HG03108 (cell line): Measurements from ENCODE around the gene PHKA1.
"Not testable (repeated sequence)": the region's sequence is repeated elsewhere in the genome, so short reads cannot be mapped to it uniquely, and the experiment has no call there.

Source experiments
- ATAC-seq: cut with Tn5 transposase; IDR thresholded peaks from one replicate; pipeline ENCODE4 v1.9.1; 2021; ENCODE audit warnings: moderate library complexity; ENCODE audit not compliant: unreplicated experiment

The PHKA1 gene

DNA sequence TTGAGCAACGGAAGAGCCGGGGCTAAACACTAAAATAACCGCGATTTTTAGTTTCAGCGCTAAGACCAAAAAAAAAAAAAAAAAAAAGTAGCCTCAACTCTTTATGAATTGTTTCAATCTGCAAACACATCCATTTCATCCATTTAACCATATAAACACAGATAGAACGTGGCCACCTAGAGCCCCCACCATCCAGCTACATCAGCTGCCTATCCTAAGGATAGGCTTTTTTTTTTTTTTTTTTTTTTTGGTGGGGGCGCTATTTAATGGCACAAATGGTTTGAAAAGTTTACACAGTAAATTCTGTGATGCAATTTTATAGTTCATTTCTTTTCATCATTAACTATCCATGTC is 141.0 kb downstream of the PHKA1 start:
- ATAC-seq: peak; percentile 18

DNA sequence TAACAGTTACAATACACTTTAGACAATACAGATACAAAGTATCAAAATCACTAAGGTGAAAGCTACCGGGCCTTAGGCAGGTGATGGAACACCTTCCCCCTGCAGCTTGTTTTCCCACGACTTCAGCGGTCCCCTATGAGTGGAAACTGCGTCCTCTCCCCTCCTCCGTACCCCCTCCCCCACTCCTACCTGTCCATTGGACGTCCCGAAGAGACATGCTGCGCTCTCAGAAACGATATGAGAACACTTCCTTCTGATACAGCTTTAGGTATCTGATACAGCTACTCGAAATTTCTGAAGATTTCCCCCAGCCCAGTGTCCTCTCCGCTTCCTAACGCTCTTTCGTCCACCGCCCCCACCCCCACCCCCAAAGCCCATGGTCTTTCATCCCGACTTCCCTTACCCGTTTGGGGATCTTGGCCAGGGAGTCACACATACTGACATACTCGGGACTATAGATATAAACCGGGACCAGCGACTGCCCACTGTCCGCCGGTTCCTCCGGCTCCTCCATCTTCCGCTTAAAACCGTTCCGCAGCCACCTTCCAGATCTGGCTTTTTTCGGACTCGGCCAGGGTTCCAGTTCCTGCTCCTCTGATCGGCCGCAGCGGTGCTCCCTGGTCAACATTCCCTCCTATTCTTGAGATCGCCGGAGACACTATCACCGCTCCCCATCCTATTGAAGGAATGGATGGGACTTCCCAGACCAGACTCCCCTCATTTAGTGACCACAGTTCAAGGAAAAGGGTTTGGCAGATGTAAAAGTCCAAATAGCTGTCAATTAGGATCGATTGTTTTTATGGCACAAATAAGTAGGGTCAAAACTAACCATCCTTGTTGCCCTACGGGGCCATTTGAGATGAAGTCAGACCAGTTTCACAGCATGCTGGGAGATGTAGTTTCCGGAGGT is 141.6 kb downstream of the PHKA1 start, which contains the start of gene HDAC8:
TSS of gene HDAC8 (minus strand) at position 596 of the 910 bp plus-strand sequence. CDS start at position 514, 82 bp downstream.
- ATAC-seq: peak; percentile 94

GRCh38 chrX:72569786-72570185 is 144.3 kb downstream of the PHKA1 start:
- ATAC-seq: no peak

DNA sequence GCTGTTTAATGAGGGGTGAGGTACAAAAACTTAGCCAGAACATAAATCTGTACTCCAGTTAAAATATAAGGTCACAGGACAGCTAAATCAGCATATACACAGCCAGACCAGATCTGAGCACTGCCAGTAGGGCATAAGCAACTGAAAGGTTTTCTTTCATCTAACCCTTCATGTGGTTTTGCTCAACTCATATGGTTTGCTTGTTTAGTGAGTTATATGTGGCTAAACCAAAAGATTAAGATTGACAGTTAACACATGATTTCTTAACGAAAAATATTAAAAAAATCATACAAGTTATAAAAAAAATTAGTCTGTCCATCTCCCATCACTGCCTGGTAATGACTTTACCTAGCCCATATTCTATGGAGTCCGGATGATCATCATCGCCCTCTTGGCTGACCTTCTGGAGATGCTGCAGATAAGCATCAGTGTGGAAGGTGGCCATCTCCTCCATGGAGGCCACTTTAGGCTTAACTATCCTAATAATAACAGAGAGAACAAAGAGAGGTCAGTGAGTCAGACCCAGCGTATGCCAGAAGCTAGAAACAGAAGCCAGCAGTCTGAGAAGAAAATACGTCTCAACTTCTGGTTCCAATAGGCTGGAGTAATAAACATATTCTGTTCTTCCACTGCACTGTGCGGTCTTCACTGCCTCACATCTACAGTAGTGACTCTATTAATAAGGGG is 145.6 kb downstream of the PHKA1 start:
- ATAC-seq: no peak

- no peak for ATAC-seq
Measured at GRCh38 chrX:72566448-72566847, 147.7 kb downstream of the PHKA1 start.

- ATAC-seq: not testable (repeated sequence)
Measured at GRCh38 chrX:72559655-72560054, 154.5 kb downstream of the PHKA1 start.

- no peak for ATAC-seq
Measured at GRCh38 chrX:72554448-72555140, 159.5 kb downstream of the PHKA1 start.

- not testable (repeated sequence) for ATAC-seq
Measured at GRCh38 chrX:72552443-72552842, 161.7 kb downstream of the PHKA1 start.

DNA sequence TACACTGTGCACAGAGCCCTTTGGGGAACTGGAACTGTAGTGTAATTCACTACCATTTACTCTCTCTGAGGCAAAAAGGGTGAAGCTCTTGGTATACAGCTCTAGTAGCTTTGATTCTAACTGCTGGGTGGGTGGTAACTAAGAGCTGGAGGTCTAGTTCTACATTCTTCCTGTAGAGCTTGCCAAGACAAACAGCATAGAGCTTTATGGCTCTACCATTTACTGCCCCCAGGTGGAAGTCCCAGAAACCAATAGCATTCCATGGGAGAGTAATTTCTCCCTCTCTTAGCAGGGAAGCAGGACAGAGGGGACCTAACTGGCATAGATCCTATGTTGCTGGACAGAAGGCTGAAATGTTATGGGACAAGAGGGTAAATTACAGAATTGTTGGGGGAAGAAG is 168.1 kb downstream of the PHKA1 start:
- ATAC-seq: no peak

DNA sequence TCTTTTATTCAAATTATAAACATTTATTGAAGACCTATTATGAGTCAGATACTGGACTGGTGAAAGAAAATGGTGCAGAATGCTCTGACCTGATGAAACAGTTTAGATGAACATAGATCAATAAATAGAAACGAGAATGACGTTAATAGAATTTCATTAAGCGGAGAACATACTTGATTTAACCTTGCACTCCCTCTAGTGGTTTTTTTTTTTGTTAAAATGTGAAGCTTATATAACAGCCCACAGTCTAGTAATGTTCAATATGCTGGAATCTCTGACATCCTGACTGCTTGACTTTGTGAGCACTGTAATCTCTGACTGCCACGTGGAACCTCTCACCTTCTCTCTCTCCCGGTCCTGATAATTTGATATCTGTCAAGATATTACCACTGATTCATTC is 173.8 kb downstream of the PHKA1 start:
- ATAC-seq: no peak

- ATAC-seq: no peak
Measured at GRCh38 chrX:72539822-72540221, 174.3 kb downstream of the PHKA1 start.

GRCh38 chrX:72536542-72536941 is 177.6 kb downstream of the PHKA1 start:
- ATAC-seq: no peak

DNA sequence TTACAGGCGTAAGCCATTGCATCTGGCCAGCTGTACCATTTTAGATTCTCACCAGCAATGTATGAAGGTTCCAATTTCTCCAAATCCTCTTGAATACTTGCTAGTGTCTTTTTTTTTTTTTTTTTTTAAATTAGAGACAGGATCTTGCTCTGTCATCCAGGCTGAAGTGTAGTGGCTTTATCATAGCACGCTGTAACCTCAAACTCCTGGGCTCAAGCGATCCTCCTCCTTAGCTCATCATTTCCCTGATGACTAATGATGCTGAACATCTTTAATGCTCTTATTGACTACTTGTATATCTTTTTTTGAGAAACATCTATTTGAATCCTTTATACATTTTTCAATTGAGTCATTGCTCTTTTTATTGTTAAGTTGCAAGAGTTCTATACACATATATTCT is 181.7 kb downstream of the PHKA1 start:
- no peak for ATAC-seq
